Neutrophil (primary cell): ENCODE measurements around the gene TNFRSF13B.
"Not testable (repeated sequence)": the region's sequence is repeated elsewhere in the genome, so short reads cannot be mapped to it uniquely, and the experiment has no call there.

Source experiments
- H3K27ac ChIP-seq: fragments of 200-600 bp; sonication (generic); 2 replicates; pipeline ENCODE4 v1.5.1; 2016; ENCODE audit warnings: mild to moderate bottlenecking, moderate library complexity
- H3K27me3 ChIP-seq: fragments of 200-600 bp; sonication (generic); 2 replicates; pipeline ENCODE4 v1.6.0; 2016; ENCODE audit warnings: mild to moderate bottlenecking
- H3K36me3 ChIP-seq: fragments of 200-600 bp; sonication (generic); 2 replicates; pipeline ENCODE4 v1.5.1; 2017
- H3K4me1 ChIP-seq, 2 experiments: fragments of 200-600 bp in 1 of 2; sonication (generic) in 1 of 2; 1 replicate in 1 of 2; 2 replicates in 1 of 2; pipeline versions ENCODE4 v1.5.1 to v1.6.1; 2013 to 2016; ENCODE audit warnings: low read depth in 1 of 2, low read length in 1 of 2, mild to moderate bottlenecking in 1 of 2, moderate library complexity in 1 of 2; ENCODE audit not compliant: control insufficient read depth in 1 of 2, insufficient read depth in 1 of 2
- H3K4me3 ChIP-seq, 2 experiments: fragments of 200-600 bp in 1 of 2; sonication (generic) in 1 of 2; 1 replicate in 1 of 2; 2 replicates in 1 of 2; pipeline ENCODE4 v1.5.1; 2013 to 2016; ENCODE audit warnings: low read depth in 1 of 2, low read length in 1 of 2, mild to moderate bottlenecking in 1 of 2, moderate library complexity in 1 of 2
- H3K9me3 ChIP-seq: fragments of 200-600 bp; sonication (generic); 2 replicates; pipeline ENCODE4 v1.5.1; 2016
- CTCF ChIP-seq: fragments of 200-600 bp; sonication (generic); IDR thresholded peaks from 2 replicates; pipeline ENCODE4 v1.5.1; 2016; ENCODE audit warnings: antibody characterized with exemption

The TNFRSF13B gene

DNA sequence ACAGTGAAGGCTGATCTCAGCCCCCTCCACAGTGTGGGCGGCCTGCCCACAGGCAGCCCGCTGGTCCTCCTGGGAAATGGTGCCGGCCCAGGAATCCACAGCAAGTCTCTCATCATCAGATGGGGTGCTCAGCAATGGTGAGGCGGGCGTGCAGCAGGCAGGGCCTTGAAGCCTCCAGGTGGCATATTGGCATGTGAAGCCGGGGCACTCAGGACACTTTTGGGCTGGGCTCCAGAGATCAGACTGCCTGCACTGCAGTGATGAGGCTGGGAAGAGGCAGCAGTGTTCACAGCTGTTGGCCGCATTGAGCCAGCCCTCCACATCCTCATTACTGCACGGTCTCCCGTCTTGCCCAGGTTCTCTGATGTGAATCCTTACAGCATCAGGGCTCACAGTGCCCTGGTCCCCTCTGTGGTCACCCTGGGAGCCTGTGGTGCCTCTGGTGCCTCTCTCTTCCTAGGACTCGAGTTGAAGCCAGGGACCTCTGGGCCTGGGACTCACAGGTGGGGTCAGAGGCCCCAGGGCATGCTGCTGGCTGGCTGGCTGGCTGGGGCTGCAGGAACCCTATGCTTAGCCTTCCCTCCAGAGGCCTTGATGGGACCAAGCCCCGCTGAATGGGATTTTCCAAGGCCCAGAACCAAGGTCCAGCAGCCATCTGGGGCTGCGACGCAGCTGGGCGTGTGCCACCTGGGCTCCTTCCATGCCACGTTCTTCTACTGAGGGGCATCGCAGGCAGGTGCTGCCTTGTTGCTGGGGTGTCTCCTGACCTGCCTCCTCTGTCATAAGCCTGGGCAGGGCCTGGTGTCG is 48.6 kb downstream of the TNFRSF13B start:
- Histone ChIP-seq H3K27ac (no peak overlapping the region), H3K4me1 (no peaks in the 10 kb centered on the region), H3K9me3 (no peaks in the 10 kb centered on the region), H3K27me3 (no peaks in the 10 kb centered on the region), H3K36me3 (no peaks in the 10 kb centered on the region), H3K4me3 (no peak overlapping the region)
- TF ChIP-seq CTCF: no peak

DNA sequence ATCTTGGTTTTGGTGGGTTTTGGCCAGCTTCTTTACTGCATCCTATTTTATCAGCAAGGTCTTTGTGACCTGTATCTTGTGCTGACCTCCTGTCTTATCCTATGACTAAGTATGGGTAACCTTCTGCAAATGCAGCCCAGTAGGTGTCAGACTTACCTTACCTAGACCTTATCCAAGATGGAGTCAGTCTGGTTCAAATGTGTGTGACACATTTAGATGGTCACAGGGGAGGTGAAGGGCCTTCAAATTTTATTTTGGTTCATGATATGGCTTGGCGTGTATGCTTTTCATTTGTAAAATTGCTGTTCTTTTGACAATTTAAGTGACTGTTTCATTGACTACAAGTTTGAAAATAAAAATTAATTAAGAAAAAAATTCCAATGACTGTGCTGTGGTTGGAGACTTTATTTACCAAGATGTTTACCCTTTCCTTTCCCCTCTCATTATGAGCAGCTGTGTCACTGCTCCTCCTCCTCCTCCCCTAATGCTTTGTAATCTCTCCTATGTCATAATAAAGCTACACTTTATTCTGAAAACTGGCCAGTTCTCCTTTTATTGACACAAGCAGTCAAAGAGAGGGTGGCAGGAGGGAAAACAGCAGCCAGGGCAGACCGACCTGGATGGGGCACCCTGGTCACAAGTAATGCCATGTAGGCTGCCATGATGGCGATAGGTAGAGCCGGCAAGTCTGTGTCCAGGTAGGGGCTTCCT is 49.4 kb downstream of the TNFRSF13B start:
- H3K27me3 ChIP-seq: no peaks in the 10 kb centered on the region
- H3K36me3 ChIP-seq: no peaks in the 10 kb centered on the region
- no peak for TF ChIP-seq CTCF
- no peaks in the 10 kb centered on the region for H3K9me3 ChIP-seq
- H3K4me1 ChIP-seq: no peaks in the 10 kb centered on the region
- no peak overlapping the region for H3K4me3 ChIP-seq
- no peak overlapping the region for H3K27ac ChIP-seq

- not testable (repeated sequence) for H3K4me1 ChIP-seq, H3K4me3 ChIP-seq, H3K27ac ChIP-seq, H3K36me3 ChIP-seq, H3K27me3 ChIP-seq, H3K9me3 ChIP-seq
Measured at GRCh38 chr17:16921451-16921850, 50.5 kb downstream of the TNFRSF13B start.

- no peak overlapping the region for H3K27ac ChIP-seq
- no peaks in the 10 kb centered on the region for H3K9me3 ChIP-seq
- no peak overlapping the region for H3K4me3 ChIP-seq
- TF ChIP-seq CTCF: no peak
- no peaks in the 10 kb centered on the region for H3K27me3 ChIP-seq
- H3K36me3 ChIP-seq: no peaks in the 10 kb centered on the region
- H3K4me1 ChIP-seq: no peaks in the 10 kb centered on the region
Measured at GRCh38 chr17:16920628-16921020, 51.3 kb downstream of the TNFRSF13B start.

- H3K4me3 ChIP-seq: no peak overlapping the region
- no peaks in the 10 kb centered on the region for H3K27me3 ChIP-seq
- H3K4me1 ChIP-seq: no peaks in the 10 kb centered on the region
- H3K27ac ChIP-seq: no peak overlapping the region
- TF ChIP-seq CTCF: no peak
- H3K36me3 ChIP-seq: no peaks in the 10 kb centered on the region
- H3K9me3 ChIP-seq: no peaks in the 10 kb centered on the region
Measured at GRCh38 chr17:16919663-16920627, 52.0 kb downstream of the TNFRSF13B start.
